NK-92 (cell line): ENCODE results near the gene EGFL7.

Experiments
- DNase-seq: peaks from one replicate; lab custom pipeline; 2025; ENCODE audit not compliant: unreplicated experiment; lab: John Stamatoyannopoulos, UW

EGFL7 gene

DNA sequence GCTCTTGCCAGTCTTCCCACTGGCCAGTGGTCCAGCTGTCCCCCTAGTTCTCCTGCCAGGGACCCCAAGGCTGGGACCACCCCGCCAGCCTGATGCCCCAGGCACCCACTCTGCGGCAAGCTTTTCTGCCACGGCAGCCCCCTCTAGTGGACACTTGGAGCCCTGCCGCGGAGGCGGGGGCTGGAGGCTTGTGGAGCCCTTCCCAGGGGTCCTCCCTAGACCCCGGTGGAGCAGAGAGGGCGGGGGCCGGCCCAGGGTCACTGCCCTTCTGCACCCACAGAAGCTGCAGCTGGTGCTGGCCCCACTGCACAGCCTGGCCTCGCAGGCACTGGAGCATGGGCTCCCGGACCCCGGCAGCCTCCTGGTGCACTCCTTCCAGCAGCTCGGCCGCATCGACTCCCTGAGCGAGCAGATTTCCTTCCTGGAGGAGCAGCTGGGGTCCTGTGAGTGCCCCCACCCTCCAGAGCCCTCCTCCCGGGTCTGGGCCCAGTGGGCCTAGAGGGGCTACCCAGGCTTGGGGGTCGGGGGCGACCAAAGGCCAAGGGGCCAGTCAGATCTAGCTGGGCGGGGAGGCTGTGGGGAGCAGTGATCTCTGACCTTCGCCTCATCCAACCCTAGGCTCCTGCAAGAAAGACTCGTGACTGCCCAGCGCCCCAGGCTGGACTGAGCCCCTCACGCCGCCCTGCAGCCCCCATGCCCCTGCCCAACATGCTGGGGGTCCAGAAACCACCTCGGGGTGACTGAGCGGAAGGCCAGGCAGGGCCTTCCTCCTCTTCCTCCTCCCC is 9.1 kb downstream of the EGFL7 start:
- DNase-seq, result no peak

DNA sequence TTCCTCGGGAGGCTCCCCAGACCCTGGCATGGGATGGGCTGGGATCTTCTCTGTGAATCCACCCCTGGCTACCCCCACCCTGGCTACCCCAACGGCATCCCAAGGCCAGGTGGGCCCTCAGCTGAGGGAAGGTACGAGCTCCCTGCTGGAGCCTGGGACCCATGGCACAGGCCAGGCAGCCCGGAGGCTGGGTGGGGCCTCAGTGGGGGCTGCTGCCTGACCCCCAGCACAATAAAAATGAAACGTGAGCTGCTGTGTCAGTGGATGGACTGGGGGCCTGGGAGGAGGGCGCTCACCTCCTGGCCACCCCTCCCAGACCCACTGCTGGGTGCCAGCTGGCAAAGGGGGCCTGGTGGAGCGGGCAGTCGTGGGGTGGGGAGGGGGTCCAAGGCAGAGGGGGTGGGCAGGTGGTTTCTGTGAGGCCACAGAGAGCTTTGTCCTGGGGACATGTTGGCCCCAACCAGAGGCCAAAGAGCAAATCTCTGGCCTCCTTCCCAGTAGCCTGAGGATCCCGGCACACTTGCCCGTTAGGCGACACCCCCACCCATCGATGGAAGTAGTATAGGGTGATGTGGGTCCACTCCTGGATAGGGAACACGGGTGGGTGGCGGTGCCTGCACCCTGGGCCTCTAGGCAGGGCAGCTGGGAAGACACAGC is 9.8 kb downstream of the EGFL7 start:
- no peak for DNase-seq

GRCh38 chr9:136673088-136673974 is 10.6 kb downstream of the EGFL7 start:
- DNase-seq, result no peak

GRCh38 chr9:136673975-136674785 is 11.5 kb downstream of the EGFL7 start:
- DNase-seq, result no peak

GRCh38 chr9:136674786-136675349 is 12.2 kb downstream of the EGFL7 start:
- DNase-seq, result no peak

GRCh38 chr9:136675477-136676296 is 13.0 kb downstream of the EGFL7 start:
- DNase-seq, result no peak

DNA sequence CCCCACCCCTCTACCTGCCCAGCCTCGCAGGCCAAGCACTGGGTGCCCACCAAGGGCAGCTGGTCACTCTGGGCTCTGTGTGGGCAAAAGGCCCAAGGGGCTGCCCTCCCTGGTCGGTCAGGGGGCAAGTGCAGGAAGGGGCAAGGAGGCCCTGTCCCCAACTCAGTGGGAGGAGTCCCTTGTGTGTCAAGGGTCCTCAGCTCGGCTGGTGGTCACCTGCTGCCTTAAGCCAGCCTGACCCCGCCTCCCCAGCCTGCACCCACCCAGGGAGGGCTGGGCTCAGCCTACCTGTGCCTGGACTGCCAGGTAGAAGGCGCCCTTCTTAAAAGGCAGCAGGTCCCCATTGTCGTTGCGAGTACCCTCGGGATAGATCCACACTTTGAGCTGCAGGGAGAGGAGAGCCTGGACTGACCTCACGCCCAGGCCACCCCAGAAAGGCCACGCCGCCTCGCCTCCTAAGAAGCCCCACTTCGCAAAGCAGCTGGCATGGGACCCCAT is 13.6 kb downstream of the EGFL7 start:
- no peak for DNase-seq

- DNase-seq, result no peak
Observed at GRCh38 chr9:136676920-136677686, 14.4 kb downstream of the EGFL7 start.

DNA sequence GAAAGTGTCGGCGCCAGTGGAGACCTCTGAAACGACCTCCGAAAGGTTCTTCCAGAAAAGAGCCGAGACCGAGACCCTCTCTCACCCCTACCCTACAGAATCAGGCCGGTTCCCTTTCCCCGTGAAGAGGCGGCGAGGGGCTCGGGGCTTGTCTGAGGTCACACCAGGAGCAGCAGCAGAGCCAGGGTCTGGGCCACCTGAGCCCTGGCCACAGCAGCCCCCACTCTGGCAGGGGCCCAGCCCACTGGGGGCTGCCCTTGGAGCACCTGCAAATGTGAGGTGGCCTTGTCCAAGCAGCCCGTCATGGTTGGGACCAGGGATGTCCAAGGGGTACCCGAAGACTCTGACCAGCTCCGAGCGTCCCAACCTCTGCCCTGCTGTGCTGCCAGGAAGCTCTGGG is 15.3 kb downstream of the EGFL7 start:
- DNase-seq, result no peak

GRCh38 chr9:136678624-136679023 is 15.9 kb downstream of the EGFL7 start:
- no peak for DNase-seq

DNA sequence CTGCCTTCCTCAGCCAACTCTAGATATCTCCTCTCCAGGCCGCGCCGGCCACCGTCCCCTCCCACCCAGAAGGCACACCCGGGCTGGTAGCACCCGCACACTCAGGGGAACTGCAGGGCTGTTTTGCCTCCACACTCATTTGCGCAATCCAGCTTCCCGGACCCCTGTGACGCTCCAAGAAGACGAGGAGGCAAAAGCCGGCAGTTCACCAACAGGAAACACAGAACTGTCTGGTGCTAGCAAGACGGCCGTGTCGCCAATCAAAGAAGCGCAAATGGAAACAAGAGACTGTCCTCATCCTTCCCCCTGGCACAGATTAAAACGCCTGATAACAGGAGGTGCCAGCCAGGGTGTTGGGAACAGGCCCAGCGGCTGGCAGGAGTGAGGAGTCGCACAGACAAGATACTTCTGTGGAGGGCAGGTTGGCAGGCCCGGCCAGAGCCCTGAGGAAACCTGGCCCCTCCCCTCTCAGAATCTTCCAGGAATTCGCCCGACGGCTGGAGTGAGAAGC is 16.8 kb downstream of the EGFL7 start:
- DNase-seq, result no peak

DNA sequence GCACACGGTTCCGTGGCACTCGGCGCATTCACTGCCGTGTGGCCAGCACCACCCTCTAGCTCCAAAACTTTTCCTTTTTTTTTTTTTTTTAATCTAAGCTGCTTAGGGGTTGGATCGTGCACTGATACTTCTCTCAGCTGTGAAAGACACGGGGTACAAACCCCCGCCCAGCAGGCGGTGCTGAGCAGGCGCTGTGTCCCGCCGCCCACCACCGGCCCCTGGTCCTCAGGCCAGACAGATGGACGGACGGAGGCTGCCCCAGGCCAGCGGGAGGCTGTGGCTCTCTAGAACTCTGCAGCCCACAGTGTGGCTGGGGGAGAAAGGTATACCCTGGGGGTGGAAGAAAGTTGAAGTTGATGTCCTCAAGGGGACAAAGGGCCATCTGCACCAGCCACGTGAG is 18.3 kb downstream of the EGFL7 start:
- DNase-seq, result no peak

DNA sequence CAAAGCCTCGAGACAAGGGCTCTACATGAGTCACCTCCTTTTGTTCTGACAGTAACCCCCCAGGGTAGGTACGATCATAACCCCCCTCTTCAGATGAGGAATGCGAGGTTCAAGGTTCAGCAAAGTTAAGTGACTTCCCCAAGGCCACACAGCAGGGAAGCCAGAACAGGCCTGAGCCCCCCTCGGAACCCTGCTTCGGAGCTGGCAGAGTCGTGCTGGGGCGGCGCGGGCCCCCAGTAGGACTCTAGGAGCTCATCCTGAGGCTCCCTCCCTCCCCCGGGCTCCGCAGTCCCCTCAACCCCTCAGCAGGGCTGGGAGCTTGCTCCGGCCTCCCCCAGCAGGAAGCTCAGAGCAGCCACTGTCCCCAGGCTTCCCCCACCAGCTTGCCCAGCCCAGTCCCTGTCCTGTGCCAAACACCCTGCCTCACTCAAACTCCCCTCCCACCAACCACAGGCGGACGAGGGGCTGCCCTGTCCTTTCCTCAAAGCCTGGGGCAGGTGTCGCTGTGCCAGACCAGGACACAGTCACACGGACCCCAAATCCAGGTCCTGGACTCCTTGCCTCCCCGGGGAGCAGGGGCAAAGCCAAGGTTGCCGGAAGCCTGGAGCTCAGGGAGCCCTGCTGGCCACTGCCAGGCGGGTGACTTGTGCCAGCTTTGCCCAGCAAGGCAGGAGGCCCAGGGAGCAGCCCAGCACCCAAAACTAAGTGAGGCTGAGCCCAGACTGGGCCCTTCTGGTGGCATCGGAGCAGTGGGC is 19.4 kb downstream of the EGFL7 start:
- no peak for DNase-seq

DNA sequence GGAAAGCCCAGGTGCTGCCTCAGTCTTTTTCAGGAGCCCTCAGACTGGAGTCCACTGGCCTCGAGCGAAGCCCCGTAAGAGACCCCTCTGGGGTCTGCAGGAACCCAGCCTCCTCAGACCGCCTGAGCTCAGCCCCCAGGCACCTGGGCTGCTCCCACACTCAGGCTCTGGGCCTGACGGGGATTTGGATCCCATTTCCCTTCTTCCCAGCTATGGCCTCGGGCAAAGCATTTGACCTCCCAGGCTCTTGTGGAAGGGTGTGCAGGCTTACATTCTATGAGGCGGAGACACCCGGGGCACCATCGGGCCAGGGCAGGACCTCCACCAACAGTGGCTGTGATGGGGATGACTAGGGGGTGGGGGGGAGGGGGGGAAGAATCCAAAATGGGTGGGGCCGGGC is 20.0 kb downstream of the EGFL7 start:
- DNase-seq, result no peak

DNA sequence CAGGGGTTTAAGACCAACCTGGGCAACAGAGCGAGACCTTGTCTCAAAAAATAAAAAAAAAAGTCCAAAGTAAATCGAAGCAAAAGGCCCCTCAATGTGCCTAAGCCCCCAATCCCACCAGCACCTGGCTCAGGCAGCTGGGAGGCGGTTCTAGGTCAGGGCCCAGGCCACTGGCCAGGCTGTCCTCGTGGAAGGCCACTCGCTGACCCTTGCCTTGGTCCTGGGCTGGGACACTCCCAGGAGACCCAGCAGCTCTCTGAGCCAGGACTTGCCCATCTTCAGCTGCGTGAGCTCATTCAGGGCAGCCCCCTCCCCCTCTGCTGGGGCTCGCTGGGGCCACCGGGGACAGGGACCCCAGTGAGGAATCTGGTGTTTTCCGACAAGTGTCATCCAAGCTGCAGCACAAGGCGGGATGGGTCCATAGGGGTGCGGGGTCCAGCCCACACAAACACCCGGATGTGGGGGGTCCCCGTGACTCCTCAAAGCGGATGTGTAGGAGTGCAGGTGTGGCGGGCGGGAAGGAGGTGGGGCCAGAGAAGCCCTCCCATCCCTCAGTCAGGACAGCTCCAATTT is 20.5 kb downstream of the EGFL7 start:
- DNase-seq, result no peak

DNA sequence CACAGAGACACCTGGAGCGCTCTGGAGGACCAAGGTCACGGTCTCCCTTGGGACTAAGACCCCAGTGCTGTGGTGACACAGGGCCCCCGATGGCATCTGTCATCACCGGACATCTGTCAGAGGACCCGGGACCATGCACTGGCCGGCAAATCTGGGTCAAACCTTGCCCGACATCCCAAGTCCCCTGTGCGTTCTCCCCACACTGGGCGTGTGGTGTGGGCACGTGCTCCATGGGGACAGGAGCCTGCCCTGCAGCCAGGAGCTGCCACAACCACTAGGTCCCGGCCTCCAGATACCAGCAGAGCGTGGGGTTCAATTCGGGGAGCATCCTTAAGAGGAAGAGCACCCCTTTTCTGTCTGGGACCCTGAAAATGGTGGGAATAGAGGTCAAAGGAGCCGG is 21.0 kb downstream of the EGFL7 start:
- no peak for DNase-seq

- no peak for DNase-seq
Observed at GRCh38 chr9:136684339-136684738, 21.6 kb downstream of the EGFL7 start.

DNA sequence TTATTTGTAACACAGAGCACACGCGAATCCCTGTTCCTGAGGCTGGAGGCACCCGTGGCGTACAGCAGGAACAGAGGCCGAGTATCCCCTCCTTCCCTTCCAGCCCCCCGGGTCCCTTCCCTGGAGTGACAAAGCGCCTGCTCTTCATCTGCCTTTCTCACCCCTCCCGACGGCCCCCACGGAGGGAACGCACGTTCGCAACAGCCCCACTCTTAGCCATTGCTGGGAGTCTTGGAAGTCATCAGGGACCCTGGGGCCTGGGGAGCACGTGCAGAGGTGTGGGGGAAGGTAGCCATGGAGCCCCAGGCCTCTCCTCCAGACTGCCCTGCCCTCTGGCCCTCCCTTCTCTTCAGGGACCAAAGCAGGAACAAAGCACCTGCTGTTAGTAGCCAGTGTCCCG is 22.1 kb downstream of the EGFL7 start:
- DNase-seq, result no peak
